Coronary artery (tissue), 2 donors: Measurements from ENCODE around the gene CLCN2.
A peak's percentile ranks its signal among the peaks of the same experiment; 100 is the strongest.

Source experiments
- DNase-seq: peaks from one replicate; pipeline ENCODE4 v3.0.0-alpha.2; 2017; ENCODE audit warnings: low spot score
- H3K27ac ChIP-seq, 2 donors: fragments of 200-600 bp; sonication (generic); one replicate each; pipeline ENCODE4 v1.5.1; 2016 to 2019
- H3K4me3 ChIP-seq: fragments of 200-600 bp; sonication (generic); 2 replicates; pipeline ENCODE4 v1.5.1; 2016; ENCODE audit warnings: mild to moderate bottlenecking, moderate library complexity
- CTCF ChIP-seq: fragments of 200-600 bp; sonication (generic); IDR thresholded peaks from one replicate; pipeline ENCODE4 v1.5.1; 2019; ENCODE audit warnings: antibody characterized with exemption

CLCN2 gene

GRCh38 chr3:184307915-184308314, 53.5 kb downstream of the CLCN2 start:
- TF ChIP-seq CTCF = no peak
- DNase-seq = no peak
- Histone ChIP-seq H3K27ac (no peak overlapping the region), H3K4me3 (no peak overlapping the region)

GRCh38 chr3:184306341-184306972, 54.9 kb downstream of the CLCN2 start:
- Histone ChIP-seq H3K4me3 (no peak overlapping the region), H3K27ac (no peak overlapping the region)
- no peak for TF ChIP-seq CTCF
- no peak for DNase-seq

- Histone ChIP-seq H3K4me3 (no peak overlapping the region), H3K27ac (no peak overlapping the region)
- no peak for TF ChIP-seq CTCF
- no peak for DNase-seq
Measured at GRCh38 chr3:184305577-184305976, 55.8 kb downstream of the CLCN2 start.

GRCh38 chr3:184300378-184300720, 61.1 kb downstream of the CLCN2 start:
- DNase-seq = no peak
- no peak overlapping the region for H3K27ac ChIP-seq
- peak overlapping the region; percentile 99 for H3K4me3 ChIP-seq
- TF ChIP-seq CTCF = no peak

GRCh38 chr3:184299488-184300377, 61.7 kb downstream of the CLCN2 start:
- Histone ChIP-seq H3K4me3 (peak overlapping the region; percentile 99), H3K27ac (peak overlapping the region; percentile 55 to 94)
- DNase-seq = no peak
- TF ChIP-seq CTCF = no peak

- no peak for TF ChIP-seq CTCF
- H3K27ac ChIP-seq = peak within 1 kb of the TSS; percentile 74 to 94
- DNase-seq = peak; percentile 98
Measured at GRCh38 chr3:184298759-184299487, 62.5 kb downstream of the CLCN2 start, which contains the start of gene PSMD2. Gene PSMD2 (plus strand): TSS chr3:184299241. CDS start chr3:184299267, 26 bp downstream.

More at GRCh38 chr3:184298759-184299487, 62.5 kb downstream of the CLCN2 start, which contains the start of gene PSMD2:
- H3K4me3 ChIP-seq = peak within 1 kb of the TSS; percentile 99
